ENCODE results near the gene GOLGA3.

GRCh38 chr12:132828706-132829534 is at the start of gene GOLGA3:
- no peak for TF ChIP-seq CTCF (conservative IDR thresholded peaks at IDR 0.05; ENCODE audit: low read depth, low read length)
- no peak for TF ChIP-seq EZH2 (IDR thresholded peaks at IDR 0.05; ENCODE audit: low read length, unreplicated experiment)
- no peak for TF ChIP-seq EZH2phosphoT487 (IDR thresholded peaks at IDR 0.05; ENCODE audit: borderline replicate concordance, low read length)
